Measurements from ENCODE around the gene MYO3A. TPM values are rescaled to one million over a fixed set of nuclear protein-coding genes. Genes with fewer than 3 reads are reported as not detected.

Gene MYO3A
- total and polyA plus RNA-seq, 7 donors: 0.03 to 0.32 (median 0.04) TPM; not detected in 3

DNA sequence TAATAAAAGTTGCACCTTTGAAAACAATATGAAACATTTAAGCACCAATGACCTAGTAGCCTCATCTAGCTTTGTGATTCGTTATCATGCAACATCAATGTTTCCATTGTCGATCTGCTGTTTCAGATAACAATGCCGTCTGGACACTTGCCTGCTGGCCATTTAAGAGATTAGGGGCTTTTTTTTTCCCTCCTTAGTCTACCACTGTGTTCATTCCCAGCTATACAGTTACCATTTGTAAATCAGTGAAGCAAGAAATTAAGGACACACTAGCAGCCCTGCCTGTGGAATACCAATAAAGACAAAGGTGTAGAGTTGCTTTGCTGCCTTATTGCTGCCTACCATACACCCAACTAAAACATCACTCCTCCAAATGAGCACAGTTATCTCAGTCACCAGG, 37.6 kb upstream of the MYO3A start:
- no peaks in the 10 kb centered on the region for H3K27me3 ChIP-seq (ENCODE audit: insufficient read depth in 3 of 3, low read length in 2 of 3)
- H3K4me3 ChIP-seq: no peak overlapping the region
- H3K9me3 ChIP-seq: no peaks in the 10 kb centered on the region
- H3K36me3 ChIP-seq (ENCODE audit: insufficient read depth in 1 of 2, low read depth in 1 of 2): no peaks in the 10 kb centered on the region
- WGBS, 3 donors: 31 to 66% (median 59%) methylated on average over 3 of the region's 3 CpGs
- H3K27ac ChIP-seq: no peak overlapping the region
- TF ChIP-seq, protein P1, sequence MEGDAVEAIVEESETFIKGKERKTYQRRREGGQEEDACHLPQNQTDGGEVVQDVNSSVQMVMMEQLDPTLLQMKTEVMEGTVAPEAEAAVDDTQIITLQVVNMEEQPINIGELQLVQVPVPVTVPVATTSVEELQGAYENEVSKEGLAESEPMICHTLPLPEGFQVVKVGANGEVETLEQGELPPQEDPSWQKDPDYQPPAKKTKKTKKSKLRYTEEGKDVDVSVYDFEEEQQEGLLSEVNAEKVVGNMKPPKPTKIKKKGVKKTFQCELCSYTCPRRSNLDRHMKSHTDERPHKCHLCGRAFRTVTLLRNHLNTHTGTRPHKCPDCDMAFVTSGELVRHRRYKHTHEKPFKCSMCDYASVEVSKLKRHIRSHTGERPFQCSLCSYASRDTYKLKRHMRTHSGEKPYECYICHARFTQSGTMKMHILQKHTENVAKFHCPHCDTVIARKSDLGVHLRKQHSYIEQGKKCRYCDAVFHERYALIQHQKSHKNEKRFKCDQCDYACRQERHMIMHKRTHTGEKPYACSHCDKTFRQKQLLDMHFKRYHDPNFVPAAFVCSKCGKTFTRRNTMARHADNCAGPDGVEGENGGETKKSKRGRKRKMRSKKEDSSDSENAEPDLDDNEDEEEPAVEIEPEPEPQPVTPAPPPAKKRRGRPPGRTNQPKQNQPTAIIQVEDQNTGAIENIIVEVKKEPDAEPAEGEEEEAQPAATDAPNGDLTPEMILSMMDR (IDR thresholded peaks at IDR 0.05): no peak
- no peaks in the 10 kb centered on the region for H3K4me1 ChIP-seq
- no peak for ATAC-seq
- intact Hi-C loops (cut with DNase I): no loop called here
- no peak for DNase-seq

DNA sequence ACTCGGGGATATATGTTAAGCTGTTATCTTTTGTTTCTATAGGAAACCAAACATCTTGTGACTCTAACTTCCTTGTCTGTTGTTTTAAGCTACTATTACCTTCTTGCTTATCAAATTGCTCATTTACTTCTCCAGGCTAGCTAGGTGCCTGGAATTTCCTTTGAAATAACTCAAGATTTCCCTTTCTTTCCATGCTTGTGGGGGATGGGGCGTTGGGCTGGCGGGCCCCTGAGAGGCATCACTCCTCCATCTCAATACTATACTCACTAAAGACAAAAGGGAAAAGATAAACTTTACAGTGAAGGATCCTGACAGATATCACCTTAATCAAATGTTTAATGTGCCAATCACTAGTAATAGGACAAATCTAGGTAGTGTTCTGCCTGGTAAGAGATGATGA, 34.7 kb upstream of the MYO3A start:
- H3K36me3 ChIP-seq (ENCODE audit: insufficient read depth in 1 of 2, low read depth in 1 of 2): no peaks in the 10 kb centered on the region
- intact Hi-C loops (cut with DNase I): no loop called here
- no peak overlapping the region for H3K4me3 ChIP-seq
- TF ChIP-seq, protein P1 (IDR thresholded peaks at IDR 0.05): no peak
- ATAC-seq (no peak), DNase-seq (no peak)
- no peaks in the 10 kb centered on the region for H3K9me3 ChIP-seq
- H3K4me1 ChIP-seq: no peaks in the 10 kb centered on the region
- H3K27me3 ChIP-seq (ENCODE audit: insufficient read depth in 3 of 3, low read length in 2 of 3): no peaks in the 10 kb centered on the region
- 66 to 79% (median 76%) methylated on average over 3 of the region's 3 CpGs for WGBS, 3 donors
- H3K27ac ChIP-seq: no peak overlapping the region

DNA sequence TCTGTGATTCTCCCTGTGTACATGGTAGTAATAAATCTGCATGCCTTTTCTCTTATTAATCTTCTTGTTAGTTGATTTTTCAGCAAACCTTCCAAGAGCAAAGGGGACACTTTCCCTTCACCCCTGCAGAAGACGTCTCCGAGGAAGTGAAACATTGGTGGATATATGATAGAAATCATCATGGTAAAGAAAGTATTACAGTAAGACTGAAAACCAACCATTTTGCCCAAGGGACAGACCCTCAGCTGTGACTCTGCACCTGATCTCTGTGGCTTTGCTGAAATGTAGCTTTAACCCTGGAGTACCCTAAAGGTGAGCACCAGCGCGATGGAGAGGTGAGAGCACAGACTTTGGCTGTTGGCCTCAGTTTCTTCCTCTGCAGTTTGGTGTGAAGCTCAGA, 32.8 kb upstream of the MYO3A start:
- H3K4me1 ChIP-seq: no peaks in the 10 kb centered on the region
- TF ChIP-seq, protein P1 (IDR thresholded peaks at IDR 0.05): no peak
- no peaks in the 10 kb centered on the region for H3K27me3 ChIP-seq (ENCODE audit: insufficient read depth in 3 of 3, low read length in 2 of 3)
- intact Hi-C loops (cut with DNase I): no loop called here
- ATAC-seq (no peak), DNase-seq (no peak)
- no peak overlapping the region for H3K4me3 ChIP-seq
- WGBS, 3 donors: 88 to 93% (median 90%) methylated on average over 4 of the region's 4 CpGs
- no peaks in the 10 kb centered on the region for H3K36me3 ChIP-seq (ENCODE audit: insufficient read depth in 1 of 2, low read depth in 1 of 2)
- H3K9me3 ChIP-seq: no peaks in the 10 kb centered on the region
- H3K27ac ChIP-seq: no peak overlapping the region

DNA sequence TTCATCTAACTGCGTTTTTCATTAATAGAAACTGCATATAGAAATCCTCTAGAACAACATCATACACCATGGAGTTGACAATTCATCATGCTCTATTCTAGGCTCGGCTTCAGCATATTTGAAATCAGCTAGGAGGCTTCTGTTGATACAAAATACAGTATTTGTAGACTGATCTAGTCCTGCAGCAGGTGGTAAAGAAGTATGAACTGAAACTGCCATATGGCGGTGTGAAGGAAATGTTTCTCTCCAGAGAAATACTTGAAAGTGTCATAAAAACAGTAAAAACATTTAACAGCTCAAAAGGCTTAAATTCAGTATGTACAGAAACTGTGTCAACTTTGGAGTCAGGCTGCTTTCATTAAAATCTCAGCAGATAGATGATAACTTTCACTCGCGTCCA, 32.0 kb upstream of the MYO3A start:
- Histone ChIP-seq H3K4me1 (no peaks in the 10 kb centered on the region), H3K4me3 (no peak overlapping the region), H3K9me3 (no peaks in the 10 kb centered on the region), H3K36me3 (ENCODE audit: insufficient read depth in 1 of 2, low read depth in 1 of 2) (no peaks in the 10 kb centered on the region), H3K27me3 (ENCODE audit: insufficient read depth in 3 of 3, low read length in 2 of 3) (no peaks in the 10 kb centered on the region), H3K27ac (no peak overlapping the region)
- DNase-seq (no peak), ATAC-seq (no peak)
- intact Hi-C loops (cut with DNase I): no loop called here
- WGBS, 3 donors: 70 to 75% (median 74%) methylated on average over 5 of the region's 5 CpGs
- TF ChIP-seq, protein P1 (IDR thresholded peaks at IDR 0.05): no peak

DNA sequence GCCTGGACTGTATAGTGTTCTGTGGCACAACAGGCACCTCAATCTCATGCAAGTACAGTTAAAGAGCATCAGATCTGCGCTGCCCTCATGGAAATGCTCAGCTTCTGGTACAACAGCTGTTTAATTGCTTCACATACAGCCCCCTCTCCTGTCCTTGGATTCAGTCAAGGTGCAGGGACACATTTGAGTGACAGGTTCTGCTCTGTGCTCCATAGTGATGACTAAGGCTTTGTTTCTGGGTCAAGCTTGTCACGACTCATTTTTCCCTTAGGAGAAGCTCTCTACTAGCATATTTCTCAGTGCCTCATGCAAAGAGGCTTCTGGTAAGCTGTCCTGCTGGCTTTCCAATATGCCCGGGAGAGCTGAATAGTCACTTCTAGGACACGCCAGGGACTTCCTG, 26.8 kb upstream of the MYO3A start:
- Histone ChIP-seq H3K27me3 (ENCODE audit: insufficient read depth in 3 of 3, low read length in 2 of 3) (no peaks in the 10 kb centered on the region), H3K36me3 (ENCODE audit: insufficient read depth in 1 of 2, low read depth in 1 of 2) (no peaks in the 10 kb centered on the region), H3K9me3 (no peaks in the 10 kb centered on the region), H3K27ac (no peak overlapping the region), H3K4me1 (no peaks in the 10 kb centered on the region), H3K4me3 (no peak overlapping the region)
- TF ChIP-seq, protein P1 (IDR thresholded peaks at IDR 0.05): no peak
- 48 to 71% (median 68%) methylated on average over 4 of the region's 4 CpGs for whole genome bisulfite sequencing, 3 donors
- intact Hi-C loops (cut with DNase I): no loop called here
- no peak for DNase-seq
- ATAC-seq: no peak
